ENCODE data around the gene UMAD1.

DNA sequence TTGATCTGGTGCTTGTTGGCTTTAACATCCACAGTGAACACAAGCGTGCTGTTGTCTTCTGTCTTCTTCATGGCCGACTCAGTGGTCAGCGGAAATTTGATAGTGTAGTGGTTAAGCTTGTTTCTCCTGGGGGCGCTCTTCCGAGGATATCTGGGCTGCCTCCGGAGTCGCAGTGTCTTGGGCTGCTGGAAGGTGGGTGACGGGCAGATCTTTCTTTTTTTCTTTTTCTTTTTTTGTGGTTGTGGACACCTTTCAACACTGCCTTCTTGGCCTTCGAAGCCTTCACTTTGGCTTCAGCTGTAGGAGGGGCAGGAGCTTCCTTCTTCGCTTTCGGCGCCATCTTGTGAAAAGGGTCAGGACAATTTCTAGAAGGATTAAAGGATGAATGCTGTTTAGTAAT, 101.7 kb downstream of the UMAD1 start:
- TF ChIP-seq GATA3 (IDR thresholded peaks at IDR 0.05; ENCODE audit: low read depth, low read length): no peak
- no peak for TF ChIP-seq GATA2 (IDR thresholded peaks at IDR 0.05; ENCODE audit: low read depth, low read length)

Measured in SH-SY5Y (cell line).